Uterus (tissue), 4 donors: Measurements from ENCODE around the gene MRGPRF. TPM values are rescaled to one million over a fixed set of nuclear protein-coding genes. Genes with fewer than 3 reads are reported as not detected.

Experiments used
- DNase-seq, 2 donors: peaks; one replicate each; pipeline ENCODE4 v3.0.0-alpha.2; 2019 to 2020
- H3K27ac ChIP-seq, 2 donors: fragments of 200-600 bp; sonication (generic); 1 replicate in 1 of 2; 2 replicates in 1 of 2; pipeline ENCODE4 v1.5.1; 2016 to 2018
- H3K27me3 ChIP-seq, 2 donors: fragments of 200-600 bp; sonication (generic); one replicate each; pipeline ENCODE4 v1.5.1; 2018 to 2019; ENCODE audit warnings: control low read depth in 1 of 2
- H3K36me3 ChIP-seq, 2 donors: fragments of 200-600 bp; sonication (generic); one replicate each; pipeline ENCODE4 v1.5.1; 2019; ENCODE audit warnings: control low read depth in 1 of 2
- H3K4me1 ChIP-seq, 2 donors: fragments of 200-600 bp; sonication (generic); one replicate each; pipeline ENCODE4 v1.5.1; 2018 to 2019; ENCODE audit warnings: control low read depth in 1 of 2
- H3K4me3 ChIP-seq, 2 donors: fragments of 200-600 bp; sonication (generic); 1 replicate in 1 of 2; 2 replicates in 1 of 2; pipeline ENCODE4 v1.5.1; 2018 to 2019; ENCODE audit warnings: mild to moderate bottlenecking in 1 of 2
- H3K9me3 ChIP-seq, 2 donors: fragments of 200-600 bp; sonication (generic); one replicate each; pipeline ENCODE4 v1.5.1; 2019; ENCODE audit warnings: control low read depth in 1 of 2
- CTCF ChIP-seq, 4 experiments: fragments of 200-600 bp in 2 of 4; fragments of 450-650 bp in 2 of 4; sonication (generic) in 2 of 4; IDR thresholded peaks; one replicate each; pipeline ENCODE4 v1.5.1; 2016 to 2019; ENCODE audit warnings: antibody characterized with exemption in 4 of 4, mild to moderate bottlenecking in 2 of 4, moderate library complexity in 1 of 4
- POLR2A ChIP-seq, 2 donors: fragments of 450-650 bp; IDR thresholded peaks; one replicate each; pipeline ENCODE4 v1.6.1; 2016; ENCODE audit warnings: antibody characterized with exemption in 2 of 2, mild to moderate bottlenecking in 1 of 2, moderate library complexity in 1 of 2
- intact Hi-C: fragments of 100-400 bp; cut with DNase I; formaldehyde crosslinking; loops from one replicate; pipeline ENCODE4 v1.15.1; 2023; ENCODE audit warnings: low total_unique reads
- total RNA-seq, 4 donors: library from RNA; depleted of rRNA in 3 of 4; stranded (reverse); fragments of >200 nt in 3 of 4; gene quantifications; one replicate each; pipeline versions ENCODE4 v1.1.0 to v1.2.4, GENCODE V29; 2014 to 2023
- donor health status: DM: yes; HTN: yes; CAD: no.

MRGPRF gene
- total RNA-seq, 4 donors from 2014 or later: 52.6 to 173 (median 75.0) TPM

GRCh38 chr11:68989936-68990606 lies 23.0 kb downstream of the MRGPRF start:
- no peaks in the 10 kb centered on the region for H3K4me1 ChIP-seq
- no peaks in the 10 kb centered on the region for H3K36me3 ChIP-seq
- no peak overlapping the region for H3K4me3 ChIP-seq
- intact Hi-C loops: no loop called here
- DNase-seq: no peak
- no peaks in the 10 kb centered on the region for H3K27me3 ChIP-seq
- H3K9me3 ChIP-seq: peaks cover 0 to 4% of the 10 kb centered on the region in 2 donors
- no peak for TF ChIP-seq CTCF (IDR thresholded peaks at IDR 0.05)
- no peak for TF ChIP-seq POLR2A (IDR thresholded peaks at IDR 0.05)
- no peak overlapping the region for H3K27ac ChIP-seq

GRCh38 chr11:68988491-68988890 lies 24.6 kb downstream of the MRGPRF start:
- Histone ChIP-seq H3K27me3 (no peaks in the 10 kb centered on the region), H3K9me3 (peaks cover 0 to 4% of the 10 kb centered on the region in 2 donors), H3K36me3 (no peaks in the 10 kb centered on the region), H3K4me3 (no peak overlapping the region), H3K4me1 (no peaks in the 10 kb centered on the region), H3K27ac (no peak overlapping the region)
- no peak for DNase-seq
- intact Hi-C loops: no loop called here
- no peak for TF ChIP-seq CTCF (IDR thresholded peaks at IDR 0.05)

- intact Hi-C loops: no loop called here
Measured at GRCh38 chr11:68987211-68987610, 25.8 kb downstream of the MRGPRF start.

GRCh38 chr11:68983801-68984200 lies 29.2 kb downstream of the MRGPRF start:
- no peaks in the 10 kb centered on the region for H3K36me3 ChIP-seq
- H3K4me1 ChIP-seq: no peaks in the 10 kb centered on the region
- no peak for DNase-seq
- H3K9me3 ChIP-seq: peaks cover 0 to 4% of the 10 kb centered on the region in 2 donors
- no peak overlapping the region for H3K27ac ChIP-seq
- TF ChIP-seq POLR2A (IDR thresholded peaks at IDR 0.05) (no peak), CTCF (IDR thresholded peaks at IDR 0.05) (no peak)
- no peaks in the 10 kb centered on the region for H3K27me3 ChIP-seq
- H3K4me3 ChIP-seq: no peak overlapping the region
- intact Hi-C loops: no loop called here

More at GRCh38 chr11:68987211-68987610, 25.8 kb downstream of the MRGPRF start:
- no peak for DNase-seq
- peaks cover 0 to 4% of the 10 kb centered on the region in 2 donors for H3K9me3 ChIP-seq
- no peaks in the 10 kb centered on the region for H3K4me1 ChIP-seq
- no peaks in the 10 kb centered on the region for H3K36me3 ChIP-seq
- TF ChIP-seq CTCF (IDR thresholded peaks at IDR 0.05): no peak
- no peak for TF ChIP-seq POLR2A (IDR thresholded peaks at IDR 0.05)
- H3K27ac ChIP-seq: no peak overlapping the region
- no peak overlapping the region for H3K4me3 ChIP-seq
- no peaks in the 10 kb centered on the region for H3K27me3 ChIP-seq

- no peaks in the 10 kb centered on the region for H3K4me1 ChIP-seq
- peaks cover 0 to 4% of the 10 kb centered on the region in 2 donors for H3K9me3 ChIP-seq
- H3K27me3 ChIP-seq: no peaks in the 10 kb centered on the region
- no peak overlapping the region for H3K4me3 ChIP-seq
- no peak overlapping the region for H3K27ac ChIP-seq
- intact Hi-C loops: no loop called here
- TF ChIP-seq CTCF (IDR thresholded peaks at IDR 0.05) (no peak), POLR2A (IDR thresholded peaks at IDR 0.05) (no peak)
- H3K36me3 ChIP-seq: no peaks in the 10 kb centered on the region
- DNase-seq: no peak
Measured at GRCh38 chr11:68982134-68982533, 30.9 kb downstream of the MRGPRF start.
